SU-DHL-6 (cell line): ENCODE results near the gene NFIX.

ENCODE experiments used
- H2AFZ ChIP-seq: fragments of 200-600 bp; sonication (generic); 2 replicates; pipeline ENCODE4 v1.6.1; 2014; ENCODE audit warnings: low read depth, mild to moderate bottlenecking, moderate library complexity, mixed read lengths, antibody characterized with exemption, low read length; ENCODE audit not compliant: severe bottlenecking
- H3F3A ChIP-seq: fragments of 200-600 bp; shearing (Covaris generic); 2 replicates; pipeline ENCODE4 v1.6.0; 2016; ENCODE audit warnings: antibody characterized with exemption, mild to moderate bottlenecking; ENCODE audit not compliant: insufficient read depth
- H3K27ac ChIP-seq: fragments of 200-600 bp; sonication (generic); 2 replicates; pipeline ENCODE4 v1.5.1; 2016; ENCODE audit warnings: low read depth, mild to moderate bottlenecking, low read length, moderate library complexity, mixed read lengths
- H3K27me3 ChIP-seq: fragments of 200-600 bp; sonication (generic), shearing (Covaris generic); 2 replicates; pipeline ENCODE4 v1.6.0; 2014; ENCODE audit warnings: mild to moderate bottlenecking, low read length
- H3K36me3 ChIP-seq: fragments of 200-600 bp; sonication (generic); 2 replicates; pipeline ENCODE4 v1.6.1; 2014; ENCODE audit warnings: mild to moderate bottlenecking, low read length, mixed read lengths
- H3K4me2 ChIP-seq: fragments of 300-600, 200-600 bp; shearing (Covaris generic), sonication (generic); 2 replicates; pipeline ENCODE4 v1.6.0; 2014; ENCODE audit warnings: low read length, low read depth, mild to moderate bottlenecking; ENCODE audit not compliant: poor library complexity, severe bottlenecking
- H3K4me3 ChIP-seq: fragments of 200-600 bp; sonication (generic); 2 replicates; pipeline ENCODE4 v1.5.1; 2014; ENCODE audit warnings: antibody characterized with exemption, low read length, mild to moderate bottlenecking, mixed read lengths; ENCODE audit not compliant: insufficient read depth, poor library complexity, severe bottlenecking
- H3K79me2 ChIP-seq: fragments of 200-600 bp; sonication (generic); 2 replicates; pipeline ENCODE4 v1.6.1; 2014; ENCODE audit warnings: mild to moderate bottlenecking, low read length, moderate library complexity; ENCODE audit not compliant: insufficient read depth
- H3K9ac ChIP-seq: fragments of 200-600 bp; sonication (generic); 2 replicates; pipeline ENCODE4 v1.7.0; 2014; ENCODE audit warnings: mild to moderate bottlenecking, low read length
- H3K9me2 ChIP-seq: fragments of 200-600 bp; sonication (generic); replicated peaks from 2 replicates; pipeline ENCODE4 v1.6.1; 2014; ENCODE audit warnings: low read length; ENCODE audit not compliant: insufficient read depth
- H3K9me3 ChIP-seq: fragments of 200-600 bp; sonication (generic); 2 replicates; pipeline ENCODE4 v1.6.1; 2014; ENCODE audit warnings: low read length, mixed read lengths; ENCODE audit not compliant: insufficient read depth
- H4K20me1 ChIP-seq: fragments of 200-600 bp; sonication (generic); 2 replicates; pipeline ENCODE4 v1.6.1; 2014; ENCODE audit warnings: low read depth, mild to moderate bottlenecking, antibody characterized with exemption, low read length, moderate library complexity, mixed read lengths
- EZH2phosphoT487 ChIP-seq: fragments of 200-600 bp; sonication (generic), shearing (Covaris generic); conservative IDR thresholded peaks from 2 replicates; pipeline ENCODE4 v1.6.1; 2018; ENCODE audit warnings: mild to moderate bottlenecking, antibody characterized with exemption, low read length, moderate library complexity, mixed read lengths
- TF ChIP-seq, protein P1 (sequence below): fragments of 200-600 bp; sonication (generic); IDR thresholded peaks from one replicate; pipeline ENCODE4 v1.5.1; 2017; ENCODE audit warnings: antibody characterized with exemption, mild to moderate bottlenecking, low read length, moderate library complexity; ENCODE audit not compliant: insufficient read depth, poor library complexity, severe bottlenecking

The NFIX gene

DNA sequence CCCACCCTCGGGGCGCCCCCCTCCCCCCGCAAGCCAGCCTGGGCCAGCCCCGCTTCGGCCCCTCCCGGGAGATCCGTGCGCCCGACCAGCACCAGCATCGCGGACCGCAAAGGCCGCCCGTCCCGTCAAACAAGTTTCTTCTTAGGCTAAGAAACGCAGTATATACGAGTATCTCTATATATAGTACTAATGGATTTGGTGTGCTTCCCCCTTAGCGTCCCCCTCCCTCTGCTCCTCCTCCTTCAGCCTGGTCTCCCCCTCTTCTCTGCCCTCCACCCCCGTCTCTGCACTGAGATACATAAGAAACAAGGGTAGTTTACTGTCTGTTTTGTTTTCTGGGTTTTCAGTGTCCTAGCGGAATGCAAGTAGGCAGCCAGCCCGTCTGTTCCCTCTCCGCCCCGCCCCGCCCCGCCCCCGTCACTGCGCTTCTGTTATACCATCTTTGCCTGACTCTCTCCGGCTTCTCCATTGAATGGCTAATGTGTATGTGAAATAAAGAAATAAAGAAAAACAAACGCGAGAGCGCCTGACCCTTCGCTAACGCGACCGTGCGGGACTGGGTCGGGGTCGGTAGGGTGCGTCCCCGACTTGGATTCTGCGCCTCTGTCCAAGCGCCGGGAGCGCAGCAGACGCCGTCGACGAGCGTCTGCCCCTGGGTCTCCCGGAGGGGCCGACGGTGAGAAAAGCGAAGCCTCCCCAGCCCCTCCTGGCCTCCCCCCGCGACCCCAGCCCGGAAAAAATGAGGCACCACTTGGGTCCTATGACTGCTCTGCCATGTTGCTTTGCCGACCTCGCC lies 103.2 kb downstream of the NFIX start:
- Histone ChIP-seq H2AFZ (no peak overlapping the region), H3F3A (peaks cover 20% of the 10 kb centered on the region), H3K27ac (no peak overlapping the region), H4K20me1 (no peaks in the 10 kb centered on the region), H3K9me3 (no peaks in the 10 kb centered on the region), H3K79me2 (peaks cover 14% of the 10 kb centered on the region), H3K9me2 (no peaks in the 10 kb centered on the region), H3K27me3 (no peaks in the 10 kb centered on the region), H3K9ac (no peak overlapping the region), H3K4me3 (no peak overlapping the region), H3K36me3 (peaks cover 13% of the 10 kb centered on the region), H3K4me2 (no peak overlapping the region)
- no peak for TF ChIP-seq EZH2phosphoT487
- TF ChIP-seq, protein P1, sequence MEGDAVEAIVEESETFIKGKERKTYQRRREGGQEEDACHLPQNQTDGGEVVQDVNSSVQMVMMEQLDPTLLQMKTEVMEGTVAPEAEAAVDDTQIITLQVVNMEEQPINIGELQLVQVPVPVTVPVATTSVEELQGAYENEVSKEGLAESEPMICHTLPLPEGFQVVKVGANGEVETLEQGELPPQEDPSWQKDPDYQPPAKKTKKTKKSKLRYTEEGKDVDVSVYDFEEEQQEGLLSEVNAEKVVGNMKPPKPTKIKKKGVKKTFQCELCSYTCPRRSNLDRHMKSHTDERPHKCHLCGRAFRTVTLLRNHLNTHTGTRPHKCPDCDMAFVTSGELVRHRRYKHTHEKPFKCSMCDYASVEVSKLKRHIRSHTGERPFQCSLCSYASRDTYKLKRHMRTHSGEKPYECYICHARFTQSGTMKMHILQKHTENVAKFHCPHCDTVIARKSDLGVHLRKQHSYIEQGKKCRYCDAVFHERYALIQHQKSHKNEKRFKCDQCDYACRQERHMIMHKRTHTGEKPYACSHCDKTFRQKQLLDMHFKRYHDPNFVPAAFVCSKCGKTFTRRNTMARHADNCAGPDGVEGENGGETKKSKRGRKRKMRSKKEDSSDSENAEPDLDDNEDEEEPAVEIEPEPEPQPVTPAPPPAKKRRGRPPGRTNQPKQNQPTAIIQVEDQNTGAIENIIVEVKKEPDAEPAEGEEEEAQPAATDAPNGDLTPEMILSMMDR = no peak

DNA sequence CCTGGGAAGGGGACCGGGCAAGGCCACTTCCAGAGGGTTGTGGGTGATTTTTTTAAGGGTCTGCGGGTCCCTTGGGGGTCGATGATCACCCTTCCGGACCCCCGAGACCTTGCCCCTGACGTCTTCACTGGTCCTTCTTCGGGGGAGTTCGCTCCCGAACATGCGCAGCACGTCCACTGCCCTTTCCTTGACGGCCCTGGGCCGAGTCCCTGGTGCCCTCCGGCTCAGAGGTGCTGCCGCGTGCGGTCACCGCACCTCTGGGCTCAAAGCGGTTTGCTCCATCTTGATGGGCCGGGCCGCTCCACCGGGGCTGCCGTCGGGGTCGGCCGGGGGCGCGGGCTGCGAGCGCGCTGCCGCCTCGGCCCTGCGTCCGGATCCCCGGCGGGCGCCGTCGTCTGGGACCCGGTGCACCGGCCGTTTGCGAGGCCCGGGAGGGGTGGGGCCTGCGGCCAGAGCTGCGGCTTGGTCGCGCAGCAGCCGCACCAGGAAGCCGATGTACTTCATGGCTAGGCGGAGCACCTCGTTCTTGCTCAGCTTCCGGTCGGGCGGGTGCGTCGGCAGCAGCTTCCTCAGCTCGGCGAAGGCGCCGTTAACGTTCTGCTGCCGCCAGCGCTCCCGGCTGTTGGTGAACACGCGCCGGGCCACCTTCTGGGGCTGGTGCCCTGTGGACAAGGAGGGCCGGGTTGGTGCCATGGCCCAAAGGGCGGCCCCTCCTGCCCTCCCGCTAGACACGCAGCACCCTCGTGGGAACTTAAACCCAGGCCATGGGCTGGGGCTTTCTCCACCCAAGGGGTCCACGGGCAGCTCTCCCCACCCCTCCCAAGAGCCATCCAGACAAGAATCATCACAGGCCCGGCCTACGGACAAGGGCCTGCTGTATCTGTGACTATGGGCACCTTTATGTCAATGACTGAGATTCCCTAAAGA lies 104.1 kb downstream of the NFIX start:
- Histone ChIP-seq H3K79me2 (peaks cover 14% of the 10 kb centered on the region), H3K4me3 (no peak overlapping the region), H3F3A (peaks cover 27% of the 10 kb centered on the region), H3K27ac (no peak overlapping the region), H3K9me3 (no peaks in the 10 kb centered on the region), H3K36me3 (peaks cover 13% of the 10 kb centered on the region), H2AFZ (no peak overlapping the region), H3K27me3 (no peaks in the 10 kb centered on the region), H3K4me2 (peak overlapping the region; percentile 35), H3K9me2 (no peaks in the 10 kb centered on the region), H4K20me1 (no peaks in the 10 kb centered on the region), H3K9ac (peak overlapping the region; percentile 26; the same call in 1 of the 2 replicates)
- TF ChIP-seq EZH2phosphoT487 = no peak
- TF ChIP-seq, protein P1 = no peak

DNA sequence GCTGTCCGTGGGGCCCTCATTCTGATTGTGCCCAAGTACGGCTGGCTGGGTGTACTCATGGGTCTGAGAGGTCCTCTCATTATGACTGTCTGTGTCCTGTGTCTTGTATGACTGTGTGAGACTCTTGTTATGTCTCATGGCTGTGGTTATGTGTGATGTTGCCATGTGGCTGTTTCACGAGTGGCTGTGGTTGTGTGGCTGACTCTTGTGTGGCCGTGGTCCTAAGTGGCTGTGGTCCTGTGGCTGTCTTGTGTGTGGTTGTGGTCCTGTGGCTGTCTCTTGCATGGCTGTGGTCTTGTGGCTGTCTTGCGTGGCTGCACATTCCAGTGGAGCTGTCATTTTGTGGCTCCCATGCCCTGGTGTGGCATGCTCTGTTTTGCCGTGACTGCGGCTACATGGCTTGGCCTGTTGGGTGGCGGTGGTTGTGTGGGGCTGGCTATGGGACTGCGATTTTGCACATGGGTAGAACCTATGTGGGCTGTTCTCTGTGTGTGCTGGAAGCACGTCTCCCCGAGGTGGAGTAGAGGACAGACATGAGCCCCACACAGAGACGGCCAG lies 104.8 kb downstream of the NFIX start:
- Histone ChIP-seq H2AFZ (no peak overlapping the region), H3K27me3 (no peaks in the 10 kb centered on the region), H3K9ac (no peak overlapping the region), H3K9me2 (no peaks in the 10 kb centered on the region), H3K9me3 (no peaks in the 10 kb centered on the region), H3K4me2 (peak overlapping the region; percentile 35), H3K36me3 (peaks cover 13% of the 10 kb centered on the region), H3K79me2 (peaks cover 14% of the 10 kb centered on the region), H3F3A (peaks cover 35% of the 10 kb centered on the region), H3K4me3 (no peak overlapping the region), H4K20me1 (no peaks in the 10 kb centered on the region), H3K27ac (no peak overlapping the region)
- no peak for TF ChIP-seq EZH2phosphoT487
